BJ (cell line): ENCODE data around the gene GPX7. TPM values are rescaled to one million over a fixed set of nuclear protein-coding genes. Genes with fewer than 3 reads are reported as not detected.

Experiments used
- CTCF ChIA-PET: fragments of 350-600 bp; formaldehyde crosslinking; extraction: SDS; loops from one replicate; lab custom pipeline; 2021; ENCODE audit warnings: antibody characterized with exemption, inconsistent platforms; lab: Yijun Ruan, JAX
- POLR2A ChIA-PET: fragments of 300-600 bp; sonication (Branson Sonifier 250); formaldehyde crosslinking; extraction: SDS; loops from one replicate; lab custom pipeline; 2021; ENCODE audit warnings: antibody characterized with exemption; lab: Charles Lee
- DNase-seq: peaks from one replicate; pipeline ENCODE4 v3.0.0-alpha.2; 2011; ENCODE audit warnings: low read depth
- H3K27me3 ChIP-seq: 2 replicates; pipeline ENCODE4 v1.6.0; 2011; ENCODE audit warnings: low read length; ENCODE audit not compliant: control insufficient read depth, insufficient read depth
- H3K36me3 ChIP-seq: 2 replicates; pipeline ENCODE4 v1.5.1; 2011; ENCODE audit warnings: low read length; ENCODE audit not compliant: control insufficient read depth, insufficient read depth
- H3K4me3 ChIP-seq: 2 replicates; pipeline ENCODE4 v1.5.1; 2011; ENCODE audit warnings: low read depth, mild to moderate bottlenecking, control low read depth, low read length
- polyA plus RNA-seq: library from polyadenylated mRNA; depleted of rRNA; stranded (reverse); fragments of >200 nt; gene quantifications from 2 replicates; pipeline ENCODE4 v1.2.3, GENCODE V29; 2011
- TF ChIP-seq, protein P1 (sequence below): IDR thresholded peaks from 2 replicates; pipeline ENCODE4 v1.5.1; 2011; ENCODE audit warnings: low read depth, mild to moderate bottlenecking, control low read depth, inconsistent platforms, low read length, moderate library complexity; ENCODE audit not compliant: insufficient read depth

GPX7 gene
- polyA plus RNA-seq, 1 experiment, result 40.6 TPM

DNA sequence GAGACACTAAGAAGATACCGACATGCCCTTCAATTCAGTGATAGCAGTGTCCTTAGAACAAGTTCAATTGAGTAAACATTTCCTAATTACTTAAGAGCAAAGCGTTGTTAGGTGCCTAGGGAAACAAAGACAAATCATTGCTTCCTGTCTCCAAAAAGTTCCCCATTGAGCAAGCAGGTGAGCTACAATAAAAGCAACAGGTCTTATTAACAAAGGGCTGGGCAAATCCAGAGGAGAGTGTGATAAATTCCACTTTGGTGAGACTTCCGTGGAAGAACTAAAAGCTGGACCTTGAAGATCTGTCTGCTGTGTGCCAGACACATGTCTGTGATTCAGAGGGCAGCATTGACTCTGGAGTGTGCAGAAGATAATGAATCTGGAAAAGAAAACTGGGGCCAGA lies 47.4 kb upstream of the GPX7 start:
- no peak for DNase-seq
- Histone ChIP-seq H3K36me3 (no peaks in the 10 kb centered on the region), H3K4me3 (no peak overlapping the region), H3K27me3 (no peaks in the 10 kb centered on the region)
- CTCF ChIA-PET, result no interaction called here
- TF ChIP-seq, protein P1, sequence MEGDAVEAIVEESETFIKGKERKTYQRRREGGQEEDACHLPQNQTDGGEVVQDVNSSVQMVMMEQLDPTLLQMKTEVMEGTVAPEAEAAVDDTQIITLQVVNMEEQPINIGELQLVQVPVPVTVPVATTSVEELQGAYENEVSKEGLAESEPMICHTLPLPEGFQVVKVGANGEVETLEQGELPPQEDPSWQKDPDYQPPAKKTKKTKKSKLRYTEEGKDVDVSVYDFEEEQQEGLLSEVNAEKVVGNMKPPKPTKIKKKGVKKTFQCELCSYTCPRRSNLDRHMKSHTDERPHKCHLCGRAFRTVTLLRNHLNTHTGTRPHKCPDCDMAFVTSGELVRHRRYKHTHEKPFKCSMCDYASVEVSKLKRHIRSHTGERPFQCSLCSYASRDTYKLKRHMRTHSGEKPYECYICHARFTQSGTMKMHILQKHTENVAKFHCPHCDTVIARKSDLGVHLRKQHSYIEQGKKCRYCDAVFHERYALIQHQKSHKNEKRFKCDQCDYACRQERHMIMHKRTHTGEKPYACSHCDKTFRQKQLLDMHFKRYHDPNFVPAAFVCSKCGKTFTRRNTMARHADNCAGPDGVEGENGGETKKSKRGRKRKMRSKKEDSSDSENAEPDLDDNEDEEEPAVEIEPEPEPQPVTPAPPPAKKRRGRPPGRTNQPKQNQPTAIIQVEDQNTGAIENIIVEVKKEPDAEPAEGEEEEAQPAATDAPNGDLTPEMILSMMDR, result no peak
- POLR2A ChIA-PET, result no interaction called here

DNA sequence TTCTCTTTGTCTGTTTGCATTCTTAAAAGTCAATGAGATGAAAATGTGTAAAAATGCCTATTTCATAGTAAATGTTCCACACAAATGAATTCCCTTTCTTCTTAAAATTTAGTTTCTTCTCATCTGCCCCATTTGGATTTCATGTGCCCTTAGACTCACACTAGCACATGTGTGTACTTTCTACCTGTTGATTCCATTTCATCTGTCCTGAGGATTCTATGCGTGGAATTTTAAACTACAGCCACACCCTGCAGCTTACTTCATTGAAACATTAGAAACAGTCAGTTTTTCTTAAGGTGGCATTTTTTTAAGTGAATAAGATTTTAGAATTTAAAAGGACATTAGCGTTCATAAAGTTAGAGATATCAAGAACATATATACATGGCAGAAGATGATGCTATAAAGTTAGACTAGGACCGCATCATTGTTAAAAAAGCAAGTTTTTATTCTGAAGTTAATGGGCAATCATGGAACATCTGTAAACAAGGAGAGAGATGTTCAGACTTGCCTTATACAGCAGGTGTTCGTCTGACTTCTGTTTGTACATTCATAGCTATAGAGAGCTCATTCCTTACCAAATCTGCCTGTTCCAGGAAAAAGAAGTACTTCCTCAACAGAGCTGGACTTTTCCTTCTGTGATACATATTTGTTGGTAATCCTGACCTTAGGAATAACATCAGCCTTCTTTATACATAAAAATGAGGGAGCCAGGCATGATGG lies 45.4 kb upstream of the GPX7 start:
- Histone ChIP-seq H3K36me3 (no peaks in the 10 kb centered on the region), H3K4me3 (no peak overlapping the region), H3K27me3 (no peaks in the 10 kb centered on the region)
- ChIA-PET CTCF (interaction anchor here (0.9 kb wide), 1 partner anchor 113 kb away, joined by 4 read pairs; no protein-coding TSS in a partner anchor), POLR2A (no interaction called here)
- no peak for DNase-seq
- TF ChIP-seq, protein P1, result no peak

GRCh38 chr1:52558941-52559340 lies 43.2 kb upstream of the GPX7 start:
- TF ChIP-seq, protein P1, result no peak
- ChIA-PET POLR2A (no interaction called here), CTCF (no interaction called here)
- DNase-seq, result no peak
- Histone ChIP-seq H3K27me3 (no peaks in the 10 kb centered on the region), H3K4me3 (no peak overlapping the region), H3K36me3 (no peaks in the 10 kb centered on the region)

DNA sequence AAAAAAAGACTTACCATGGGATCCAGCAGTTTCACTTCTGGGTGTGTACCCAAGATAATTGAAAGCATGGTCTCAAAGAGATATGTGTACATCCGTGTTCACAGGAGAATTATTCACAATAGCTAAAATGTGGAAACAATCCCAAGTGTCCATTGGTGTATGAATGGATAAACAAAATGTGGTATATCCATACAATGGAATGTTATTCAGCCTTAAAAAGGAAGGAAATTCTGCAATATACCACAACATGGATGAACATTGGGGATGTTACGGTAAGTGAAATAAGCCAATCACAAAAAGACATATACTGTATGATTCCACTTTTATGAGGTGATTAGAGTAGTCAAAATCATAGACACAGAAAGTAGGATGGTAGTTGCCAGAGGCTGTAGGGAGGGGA lies 42.3 kb upstream of the GPX7 start:
- H3K4me3 ChIP-seq, result no peak overlapping the region
- DNase-seq, result no peak
- no peaks in the 10 kb centered on the region for H3K27me3 ChIP-seq
- H3K36me3 ChIP-seq, result no peaks in the 10 kb centered on the region
- TF ChIP-seq, protein P1, result no peak
- ChIA-PET POLR2A (no interaction called here), CTCF (no interaction called here)

GRCh38 chr1:52562766-52563165 lies 39.4 kb upstream of the GPX7 start:
- CTCF ChIA-PET, result no interaction called here

More at GRCh38 chr1:52562766-52563165, 39.4 kb upstream of the GPX7 start:
- TF ChIP-seq, protein P1, result no peak
- POLR2A ChIA-PET, result no interaction called here
- DNase-seq, result no peak
- Histone ChIP-seq H3K4me3 (no peak overlapping the region), H3K36me3 (no peaks in the 10 kb centered on the region), H3K27me3 (no peaks in the 10 kb centered on the region)
